ENCODE measurements around the gene RBBP5. TPM values are rescaled to one million over a fixed set of nuclear protein-coding genes. Genes with fewer than 3 reads are reported as not detected.

The RBBP5 gene
- total RNA-seq, 1 donor from 2014 or later, result 18.7 TPM

DNA sequence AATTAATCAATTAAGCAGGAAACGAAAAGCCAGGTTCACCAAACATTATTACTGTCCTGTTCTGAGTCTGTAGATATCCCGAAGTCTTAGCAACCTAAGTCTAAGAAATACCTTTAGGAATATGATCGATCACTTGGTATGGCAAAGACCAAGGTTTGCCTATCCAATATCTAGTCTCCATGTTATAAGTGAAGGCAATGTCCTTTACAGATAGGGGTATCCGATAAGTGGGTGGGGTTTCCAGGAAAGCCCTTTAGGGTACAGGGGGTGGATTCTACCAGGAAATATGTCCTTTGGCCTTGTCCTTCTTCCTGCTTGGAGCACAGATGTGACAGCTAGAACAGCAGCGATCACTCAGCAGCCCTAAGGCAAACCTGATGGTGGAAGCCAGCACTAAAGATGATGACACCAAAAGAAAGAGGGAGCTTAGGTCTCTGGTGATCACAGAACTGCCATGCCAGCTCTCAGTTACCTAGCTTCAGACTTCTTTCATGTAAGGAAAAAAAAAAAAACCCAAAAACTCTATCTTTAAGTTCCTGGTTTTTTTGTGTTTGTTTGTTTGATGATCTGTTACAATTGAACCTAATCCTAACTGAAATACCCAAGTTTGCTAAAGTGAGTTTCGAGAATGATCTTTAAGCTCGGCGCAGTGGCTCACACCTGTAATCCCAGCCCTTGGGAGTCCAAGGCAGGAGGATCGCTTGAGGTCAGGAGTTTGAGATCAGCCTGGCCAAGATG, 48.9 kb upstream of the RBBP5 start:
- Mint-ChIP-seq H3K9me3 (ENCODE audit: unreplicated experiment) (no peaks in the 10 kb centered on the region), H3K36me3 (ENCODE audit: low read depth, unreplicated experiment) (peaks cover 21% of the 10 kb centered on the region), H3K4me1 (ENCODE audit: low read depth, unreplicated experiment) (peaks cover 13% of the 10 kb centered on the region), H3K27ac (ENCODE audit: unreplicated experiment) (no peak overlapping the region), H3K27me3 (ENCODE audit: low read depth, unreplicated experiment) (no peaks in the 10 kb centered on the region), H3K4me3 (ENCODE audit: unreplicated experiment) (no peak overlapping the region)
- Histone ChIP-seq H4K20me1 (ENCODE audit: insufficient read depth, low read length) (no peaks in the 10 kb centered on the region), H3K27me3 (ENCODE audit: insufficient read depth, low read length) (no peaks in the 10 kb centered on the region), H3K9me3 (ENCODE audit: insufficient read depth, low read depth, low read length) (no peaks in the 10 kb centered on the region), H3K9ac (ENCODE audit: low read length) (no peak overlapping the region), H3K4me1 (ENCODE audit: insufficient read depth, low read length) (peaks cover 19% of the 10 kb centered on the region), H2AFZ (ENCODE audit: low read depth, low read length) (no peak overlapping the region), H3K4me3 (ENCODE audit: insufficient read depth, low read depth, low read length) (no peak overlapping the region), H3K36me3 (ENCODE audit: insufficient read depth, low read length) (no peaks in the 10 kb centered on the region), H3K4me2 (ENCODE audit: low read length) (no peak overlapping the region), H3K79me2 (ENCODE audit: insufficient read depth, low read length) (peaks cover 2% of the 10 kb centered on the region), H3K27ac (ENCODE audit: low read depth, low read length) (no peak overlapping the region)
- DNase-seq (ENCODE audit: low read depth) (no peak), FAIRE-seq (no peak)
- TF ChIP-seq, protein P1, sequence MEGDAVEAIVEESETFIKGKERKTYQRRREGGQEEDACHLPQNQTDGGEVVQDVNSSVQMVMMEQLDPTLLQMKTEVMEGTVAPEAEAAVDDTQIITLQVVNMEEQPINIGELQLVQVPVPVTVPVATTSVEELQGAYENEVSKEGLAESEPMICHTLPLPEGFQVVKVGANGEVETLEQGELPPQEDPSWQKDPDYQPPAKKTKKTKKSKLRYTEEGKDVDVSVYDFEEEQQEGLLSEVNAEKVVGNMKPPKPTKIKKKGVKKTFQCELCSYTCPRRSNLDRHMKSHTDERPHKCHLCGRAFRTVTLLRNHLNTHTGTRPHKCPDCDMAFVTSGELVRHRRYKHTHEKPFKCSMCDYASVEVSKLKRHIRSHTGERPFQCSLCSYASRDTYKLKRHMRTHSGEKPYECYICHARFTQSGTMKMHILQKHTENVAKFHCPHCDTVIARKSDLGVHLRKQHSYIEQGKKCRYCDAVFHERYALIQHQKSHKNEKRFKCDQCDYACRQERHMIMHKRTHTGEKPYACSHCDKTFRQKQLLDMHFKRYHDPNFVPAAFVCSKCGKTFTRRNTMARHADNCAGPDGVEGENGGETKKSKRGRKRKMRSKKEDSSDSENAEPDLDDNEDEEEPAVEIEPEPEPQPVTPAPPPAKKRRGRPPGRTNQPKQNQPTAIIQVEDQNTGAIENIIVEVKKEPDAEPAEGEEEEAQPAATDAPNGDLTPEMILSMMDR (IDR thresholded peaks at IDR 0.05; ENCODE audit: insufficient read depth, low read depth, low read length), result no peak
- TF ChIP-seq EZH2 (IDR thresholded peaks at IDR 0.05; ENCODE audit: insufficient read depth, low read length), result no peak

- H3K36me3 Mint-ChIP-seq (ENCODE audit: low read depth, unreplicated experiment), result peaks cover 23% of the 10 kb centered on the region
- no peak overlapping the region for H3K4me3 Mint-ChIP-seq (ENCODE audit: unreplicated experiment)
- H3K4me1 Mint-ChIP-seq (ENCODE audit: low read depth, unreplicated experiment), result peaks cover 8% of the 10 kb centered on the region
- no peak for FAIRE-seq
- no peak overlapping the region for H3K27ac Mint-ChIP-seq (ENCODE audit: unreplicated experiment)
- TF ChIP-seq, protein P1 (IDR thresholded peaks at IDR 0.05; ENCODE audit: insufficient read depth, low read depth, low read length), result no peak
- no peak for TF ChIP-seq EZH2 (IDR thresholded peaks at IDR 0.05; ENCODE audit: insufficient read depth, low read length)
- H3K27ac ChIP-seq (ENCODE audit: low read depth, low read length), result no peak overlapping the region
- no peak overlapping the region for H2AFZ ChIP-seq (ENCODE audit: low read depth, low read length)
- no peaks in the 10 kb centered on the region for H4K20me1 ChIP-seq (ENCODE audit: insufficient read depth, low read length)
- H3K79me2 ChIP-seq (ENCODE audit: insufficient read depth, low read length), result peaks cover 2% of the 10 kb centered on the region
- H3K36me3 ChIP-seq (ENCODE audit: insufficient read depth, low read length), result no peaks in the 10 kb centered on the region
- H3K9ac ChIP-seq (ENCODE audit: low read length), result no peak overlapping the region
- H3K4me1 ChIP-seq (ENCODE audit: insufficient read depth, low read length), result peaks cover 10% of the 10 kb centered on the region
- no peaks in the 10 kb centered on the region for H3K9me3 ChIP-seq (ENCODE audit: insufficient read depth, low read depth, low read length)
- no peak overlapping the region for H3K4me3 ChIP-seq (ENCODE audit: insufficient read depth, low read depth, low read length)
- no peak for DNase-seq (ENCODE audit: low read depth)
- H3K4me2 ChIP-seq (ENCODE audit: low read length), result no peak overlapping the region
- no peaks in the 10 kb centered on the region for H3K27me3 ChIP-seq (ENCODE audit: insufficient read depth, low read length)
- H3K9me3 Mint-ChIP-seq (ENCODE audit: unreplicated experiment), result no peaks in the 10 kb centered on the region
- no peaks in the 10 kb centered on the region for H3K27me3 Mint-ChIP-seq (ENCODE audit: low read depth, unreplicated experiment)
These were observed 47.5 kb upstream of the RBBP5 start for GRCh38 chr1:205169248-205169647.

GRCh38 chr1:205168291-205168690, 46.5 kb upstream of the RBBP5 start:
- DNase-seq (ENCODE audit: low read depth) (no peak), FAIRE-seq (no peak)
- Mint-ChIP-seq H3K4me3 (ENCODE audit: unreplicated experiment) (no peak overlapping the region), H3K9me3 (ENCODE audit: unreplicated experiment) (no peaks in the 10 kb centered on the region), H3K4me1 (ENCODE audit: low read depth, unreplicated experiment) (peaks cover 8% of the 10 kb centered on the region), H3K36me3 (ENCODE audit: low read depth, unreplicated experiment) (peaks cover 23% of the 10 kb centered on the region), H3K27ac (ENCODE audit: unreplicated experiment) (no peak overlapping the region), H3K27me3 (ENCODE audit: low read depth, unreplicated experiment) (no peaks in the 10 kb centered on the region)
- Histone ChIP-seq H3K4me3 (ENCODE audit: insufficient read depth, low read depth, low read length) (no peak overlapping the region), H3K9me3 (ENCODE audit: insufficient read depth, low read depth, low read length) (no peaks in the 10 kb centered on the region), H4K20me1 (ENCODE audit: insufficient read depth, low read length) (no peaks in the 10 kb centered on the region), H3K27me3 (ENCODE audit: insufficient read depth, low read length) (no peaks in the 10 kb centered on the region), H3K4me2 (ENCODE audit: low read length) (no peak overlapping the region), H3K27ac (ENCODE audit: low read depth, low read length) (no peak overlapping the region), H3K79me2 (ENCODE audit: insufficient read depth, low read length) (peaks cover 2% of the 10 kb centered on the region), H3K4me1 (ENCODE audit: insufficient read depth, low read length) (peaks cover 10% of the 10 kb centered on the region), H3K36me3 (ENCODE audit: insufficient read depth, low read length) (no peaks in the 10 kb centered on the region), H3K9ac (ENCODE audit: low read length) (no peak overlapping the region), H2AFZ (ENCODE audit: low read depth, low read length) (no peak overlapping the region)
- TF ChIP-seq, protein P1 (IDR thresholded peaks at IDR 0.05; ENCODE audit: insufficient read depth, low read depth, low read length), result no peak
- TF ChIP-seq EZH2 (IDR thresholded peaks at IDR 0.05; ENCODE audit: insufficient read depth, low read length), result no peak

All from astrocyte (in vitro differentiated cells and primary cell).